Mucosa of gallbladder (tissue), 1 donor: ENCODE measurements around the gene DPEP2. TPM values are rescaled to one million over a fixed set of nuclear protein-coding genes. Genes with fewer than 3 reads are reported as not detected.
"Not testable (repeated sequence)": the region's sequence is repeated elsewhere in the genome, so short reads cannot be mapped to it uniquely, and the experiment has no call there.

Experiments
- DNase-seq: peaks from one replicate; pipeline ENCODE4 v3.0.0-alpha.2; 2020; ENCODE audit warnings: low spot score
- total RNA-seq: library from RNA; stranded (reverse); gene quantifications from one replicate; pipeline ENCODE4 v1.2.1, GENCODE V29; 2021
- donor health status: DM: no; HTN: no; CAD: no.

Gene DPEP2
- total RNA-seq, 1 donor from 2014 or later, result 3.4 TPM

DNA sequence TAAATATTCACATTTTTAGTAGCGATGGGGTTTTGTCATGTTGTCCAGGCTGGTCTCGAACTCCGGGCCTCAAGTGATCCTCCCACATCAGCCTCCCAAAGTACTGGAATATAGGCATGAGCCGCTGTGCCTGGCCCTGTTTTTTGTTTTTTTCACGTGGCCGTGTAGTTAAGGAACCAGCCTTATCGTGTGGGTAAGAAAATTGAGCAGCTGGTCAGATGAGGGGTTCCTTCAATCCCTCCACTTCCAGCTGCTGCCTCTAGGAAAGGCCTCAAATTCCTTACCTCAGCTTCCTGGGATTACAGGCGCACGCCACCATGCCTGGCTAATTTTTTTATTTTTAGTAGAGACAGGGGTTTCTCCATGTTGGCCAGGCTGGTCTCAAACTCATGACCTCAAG lies 5.9 kb upstream of the DPEP2 start:
- no peak for DNase-seq

DNA sequence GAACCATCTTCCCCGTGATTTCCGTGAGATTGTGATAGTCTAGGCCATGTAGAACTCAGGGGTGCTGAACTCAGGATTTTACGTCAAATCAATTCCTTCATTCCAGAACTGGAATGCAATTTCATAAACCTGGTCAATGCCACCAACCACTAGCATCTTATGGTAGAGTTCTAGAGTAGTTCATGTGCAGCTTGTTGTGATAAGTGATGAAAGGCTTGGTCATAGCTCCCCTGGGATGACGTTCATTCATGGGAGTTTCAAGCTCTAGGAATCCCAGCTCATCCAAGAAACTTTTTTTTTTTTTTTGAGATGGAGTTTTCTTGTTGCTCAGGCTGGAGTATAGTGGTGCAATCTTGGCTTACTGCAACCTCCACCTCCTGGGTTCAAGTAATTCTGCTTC lies 3.7 kb upstream of the DPEP2 start:
- DNase-seq, result no peak

DNA sequence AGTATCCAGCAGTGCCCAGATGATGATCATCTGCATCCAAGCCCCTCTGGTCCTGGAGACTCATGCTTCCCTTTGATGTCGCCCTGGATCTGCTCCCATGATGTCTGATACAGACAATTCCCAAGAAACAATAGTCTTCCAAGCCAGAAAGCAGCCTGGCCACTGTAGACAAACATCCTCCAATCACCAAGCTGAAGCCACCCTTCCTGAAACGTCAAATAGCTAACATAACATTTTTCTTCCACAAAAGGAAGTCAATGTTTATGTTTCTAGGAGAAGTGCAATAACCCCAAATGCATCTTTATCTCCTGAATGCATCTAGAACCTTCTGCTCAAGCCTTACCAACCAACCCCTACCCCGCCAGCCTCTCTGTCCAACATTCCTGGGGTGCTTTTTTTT lies 1.2 kb upstream of the DPEP2 start:
- DNase-seq, result no peak

DNA sequence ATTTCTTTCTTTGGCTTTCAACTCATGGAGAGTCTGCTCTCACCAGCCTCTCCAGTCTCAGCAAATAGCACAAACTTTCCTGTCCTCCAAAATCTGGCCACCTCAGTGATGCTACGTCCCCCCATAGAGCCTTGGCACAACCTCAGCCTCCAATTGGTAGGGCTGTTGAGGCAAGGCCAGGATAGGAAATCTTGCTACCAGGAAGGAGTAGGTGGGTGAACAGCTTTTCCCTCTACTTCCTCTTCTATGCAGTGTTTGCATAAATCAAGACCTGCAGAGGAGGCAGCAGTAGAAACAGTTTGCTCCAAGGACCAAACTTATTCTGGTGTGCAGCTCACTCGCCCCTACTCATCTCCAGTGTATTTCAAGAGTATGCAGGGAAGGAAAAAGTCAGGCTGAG lies 701 bp upstream of the DPEP2 start:
- no peak for DNase-seq

DNA sequence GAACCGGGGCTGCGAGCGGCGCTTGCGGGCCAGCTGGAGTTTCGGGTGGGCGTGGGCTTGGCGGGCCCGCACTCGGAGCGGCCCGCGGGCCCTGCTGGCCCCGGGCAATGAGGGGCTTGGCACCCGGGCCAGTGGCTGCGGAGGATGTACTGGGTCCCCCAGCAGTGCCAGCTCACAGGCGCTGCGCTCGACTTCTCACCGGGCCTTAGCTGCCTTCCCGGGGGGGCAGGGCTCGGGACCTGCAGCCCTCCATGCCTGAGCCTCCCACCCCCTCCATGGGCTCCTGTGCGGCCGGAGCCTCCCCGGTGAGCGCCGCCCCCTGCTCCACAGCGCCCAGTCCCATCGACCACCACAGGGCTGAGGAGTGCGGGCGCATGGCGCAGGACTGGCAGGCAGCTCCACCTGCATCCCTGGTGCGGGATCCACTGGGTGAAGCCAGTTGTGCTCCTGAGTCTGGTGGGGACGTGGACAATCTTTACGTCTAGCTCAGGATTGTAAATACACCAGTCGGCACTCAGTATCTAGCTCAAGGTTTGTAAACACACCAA lies 979 bp downstream of the DPEP2 start:
- not testable (repeated sequence) for DNase-seq

DNA sequence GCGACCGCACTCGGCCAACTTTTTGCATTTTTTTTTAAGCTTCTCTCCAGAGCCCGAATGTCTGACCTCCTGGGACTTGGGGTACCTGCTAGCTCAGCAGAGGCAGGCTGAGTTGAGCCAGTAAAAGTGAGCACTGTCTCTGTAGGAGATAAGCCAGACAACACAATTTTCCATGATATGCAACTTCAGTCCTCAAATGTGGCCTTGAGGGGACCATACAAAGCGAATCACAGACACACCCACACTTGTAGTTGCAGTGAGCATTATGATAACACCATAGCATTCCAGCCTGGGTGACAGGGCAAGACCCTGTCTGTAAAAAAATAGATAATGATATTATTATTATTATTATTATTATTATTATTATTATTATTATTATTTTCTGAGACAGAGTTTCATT lies 2.6 kb downstream of the DPEP2 start:
- DNase-seq, result no peak

DNA sequence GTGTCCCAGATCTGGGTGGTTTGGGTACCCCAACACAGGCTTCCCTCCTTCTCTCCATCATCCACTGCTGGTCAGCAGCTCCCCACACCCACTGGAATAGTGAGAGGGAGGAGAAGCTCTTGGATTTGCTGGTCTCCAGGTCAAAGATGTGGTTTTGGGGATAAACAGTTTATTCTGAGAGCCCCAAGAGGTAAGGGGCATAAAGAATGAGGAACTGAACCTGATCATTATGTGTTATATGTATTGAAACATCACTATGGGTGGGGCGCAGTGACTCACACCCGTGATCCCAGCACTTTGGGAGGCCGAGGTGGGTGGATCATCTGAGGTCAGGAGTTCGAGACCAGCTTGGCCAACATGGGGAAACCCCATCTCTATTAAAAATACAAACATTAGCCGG lies 3.9 kb downstream of the DPEP2 start:
- DNase-seq, result no peak

DNA sequence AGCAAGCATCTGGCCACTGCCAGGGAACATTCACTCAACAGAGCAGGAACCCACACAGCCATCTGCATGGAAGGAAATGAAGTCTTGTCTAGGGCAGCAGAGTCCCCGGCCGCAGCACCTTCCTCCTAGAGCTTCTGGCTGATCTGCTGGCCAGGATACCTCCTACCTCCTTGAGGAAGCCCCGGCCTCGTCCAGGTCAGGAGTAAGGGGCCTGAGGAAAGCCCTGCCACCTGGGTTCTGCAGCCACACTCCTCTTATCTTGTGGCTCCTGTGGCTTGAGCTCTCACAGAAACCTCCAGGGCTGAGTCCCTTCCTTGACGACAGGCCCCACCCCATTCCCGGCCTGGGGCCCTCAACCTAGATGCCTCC lies 5.3 kb downstream of the DPEP2 start:
- DNase-seq, result not testable (repeated sequence)

DNA sequence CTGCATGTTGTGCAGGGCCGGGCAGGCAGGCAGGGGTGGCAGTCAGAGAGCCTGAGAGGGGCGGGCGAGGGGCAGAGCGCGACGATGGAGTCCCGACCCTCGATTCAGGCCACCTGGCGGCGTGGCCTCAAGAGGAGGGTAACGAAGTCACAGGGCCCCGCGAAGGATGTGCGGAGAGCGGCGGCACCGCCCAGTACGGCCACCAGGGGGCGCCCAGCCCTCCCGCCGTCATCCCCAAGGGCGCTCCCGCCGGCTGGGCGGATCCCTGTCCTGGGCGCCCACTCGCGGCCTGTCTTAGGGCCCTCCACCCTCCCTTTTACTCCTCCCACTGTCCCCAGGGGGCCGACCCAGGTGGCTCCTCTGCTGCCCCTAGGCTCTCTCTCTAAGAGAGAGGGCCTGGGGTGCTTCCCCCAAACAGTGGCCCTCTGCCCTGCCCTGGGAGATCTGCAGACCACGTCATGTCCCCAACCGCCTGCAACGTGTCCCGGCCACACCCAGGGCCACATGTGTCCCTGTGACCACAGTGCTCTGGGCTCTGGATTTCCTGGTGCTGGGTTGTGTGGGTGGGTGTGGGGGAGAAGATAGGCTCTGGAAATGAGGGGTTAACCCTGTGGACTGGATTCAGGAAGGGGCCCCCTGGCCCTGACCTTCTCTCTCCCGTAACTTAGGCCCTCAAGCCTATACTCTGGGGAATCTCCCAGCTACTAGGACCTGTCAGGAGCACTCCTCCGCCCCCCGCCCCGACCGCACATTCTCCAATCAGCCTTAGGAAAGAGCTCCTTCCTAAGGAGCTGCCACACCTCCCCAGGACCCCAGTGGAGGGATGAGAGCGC lies 5.9 kb downstream of the DPEP2 start:
- DNase-seq, result peak; percentile 74

DNA sequence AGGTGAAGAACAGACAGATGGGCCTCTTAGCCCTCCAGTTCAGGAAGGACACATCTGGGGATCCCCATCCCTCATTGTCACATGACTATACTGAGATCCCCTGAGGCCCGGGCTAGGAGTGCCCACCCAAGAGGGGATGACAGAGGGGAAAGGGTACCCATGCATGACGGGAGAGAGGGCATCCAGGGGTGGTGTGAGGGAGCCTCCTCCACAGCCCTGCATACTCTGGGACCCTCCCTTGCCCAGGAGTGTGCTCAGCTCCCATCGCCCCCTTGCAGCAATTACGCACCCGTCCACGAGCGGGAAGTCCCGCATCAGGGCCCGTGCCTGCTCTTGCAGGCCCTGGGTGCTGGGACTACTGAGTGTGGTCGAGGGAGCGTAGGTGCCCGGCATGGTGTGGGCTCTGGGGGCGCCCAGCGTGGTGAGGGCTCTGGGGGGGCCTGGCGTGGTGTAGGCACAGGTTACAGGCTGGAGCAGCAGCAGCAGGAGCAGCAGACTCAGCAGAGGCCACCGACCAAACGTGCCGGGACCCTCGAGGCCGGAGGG lies 6.5 kb downstream of the DPEP2 start:
- no peak for DNase-seq

DNA sequence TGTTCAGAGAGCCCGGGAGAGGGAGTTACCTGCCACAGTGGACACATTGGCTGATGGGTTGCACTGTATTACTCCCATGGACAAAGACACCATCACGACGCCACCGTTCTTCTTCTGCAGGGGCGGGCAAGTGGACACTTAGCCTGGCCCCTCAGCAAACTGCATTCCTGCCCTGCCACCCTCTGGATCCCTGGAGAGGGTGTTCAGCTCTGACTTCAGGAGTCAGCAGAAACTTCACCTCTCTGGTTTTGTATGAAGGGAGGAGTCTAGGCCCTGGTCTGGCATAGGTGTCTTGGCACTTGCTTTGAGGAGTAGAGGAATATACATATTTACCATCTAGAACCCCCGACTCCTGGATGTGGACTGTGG lies 9.3 kb downstream of the DPEP2 start:
- DNase-seq, result no peak

DNA sequence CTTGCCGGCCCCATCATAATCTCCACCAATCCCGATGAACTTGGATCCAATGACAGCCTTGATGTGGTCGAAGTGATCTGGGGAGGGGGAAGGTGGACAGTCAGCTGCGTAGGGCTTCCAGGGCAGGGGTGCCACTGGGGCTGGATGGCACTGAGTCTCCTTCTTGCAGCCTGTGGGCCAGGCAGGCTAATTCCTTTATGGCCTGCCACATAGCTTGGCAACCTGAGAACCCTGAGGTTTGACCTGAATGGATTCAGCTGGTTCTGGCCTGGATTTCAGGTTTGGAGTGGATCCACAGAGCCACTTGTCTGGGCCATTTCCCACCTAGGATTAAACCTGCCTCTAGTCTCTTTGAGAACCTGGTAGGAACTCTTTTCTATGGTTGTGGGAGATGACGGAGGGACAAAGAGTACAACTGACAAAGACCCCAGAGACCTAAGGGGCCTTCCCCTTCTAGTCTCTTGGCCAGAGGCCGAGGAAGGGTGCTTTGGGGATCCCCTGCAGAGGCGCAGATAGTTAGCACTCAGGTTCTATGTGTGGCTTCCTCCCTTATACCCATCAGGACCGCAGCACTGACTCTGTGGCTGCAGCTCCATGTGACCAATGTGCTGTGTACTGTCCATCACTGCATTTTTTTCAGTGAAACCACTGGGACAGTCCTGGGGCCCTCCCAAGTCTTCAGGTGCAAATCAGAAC lies 9.8 kb downstream of the DPEP2 start:
- DNase-seq, result no peak

DNA sequence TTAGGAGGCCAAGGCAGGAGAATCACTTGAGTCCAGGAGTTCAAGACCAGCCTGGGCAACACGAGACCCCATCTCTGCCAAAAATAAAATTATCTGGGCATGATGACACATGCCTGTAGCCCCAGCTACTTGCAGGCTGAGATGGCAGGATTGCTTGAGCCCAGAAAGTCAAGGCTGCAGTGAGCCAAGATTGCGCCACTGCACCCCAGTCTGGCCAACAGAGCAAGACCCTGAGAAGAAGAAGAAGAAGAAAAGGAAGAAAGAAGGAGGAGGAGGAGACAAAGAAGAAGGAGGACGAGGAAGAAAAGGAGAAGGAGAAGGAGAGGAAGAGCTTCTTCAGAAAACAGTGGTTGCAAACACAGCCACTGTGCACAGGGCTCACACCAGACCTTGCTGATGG lies 10.6 kb downstream of the DPEP2 start:
- DNase-seq, result no peak

DNA sequence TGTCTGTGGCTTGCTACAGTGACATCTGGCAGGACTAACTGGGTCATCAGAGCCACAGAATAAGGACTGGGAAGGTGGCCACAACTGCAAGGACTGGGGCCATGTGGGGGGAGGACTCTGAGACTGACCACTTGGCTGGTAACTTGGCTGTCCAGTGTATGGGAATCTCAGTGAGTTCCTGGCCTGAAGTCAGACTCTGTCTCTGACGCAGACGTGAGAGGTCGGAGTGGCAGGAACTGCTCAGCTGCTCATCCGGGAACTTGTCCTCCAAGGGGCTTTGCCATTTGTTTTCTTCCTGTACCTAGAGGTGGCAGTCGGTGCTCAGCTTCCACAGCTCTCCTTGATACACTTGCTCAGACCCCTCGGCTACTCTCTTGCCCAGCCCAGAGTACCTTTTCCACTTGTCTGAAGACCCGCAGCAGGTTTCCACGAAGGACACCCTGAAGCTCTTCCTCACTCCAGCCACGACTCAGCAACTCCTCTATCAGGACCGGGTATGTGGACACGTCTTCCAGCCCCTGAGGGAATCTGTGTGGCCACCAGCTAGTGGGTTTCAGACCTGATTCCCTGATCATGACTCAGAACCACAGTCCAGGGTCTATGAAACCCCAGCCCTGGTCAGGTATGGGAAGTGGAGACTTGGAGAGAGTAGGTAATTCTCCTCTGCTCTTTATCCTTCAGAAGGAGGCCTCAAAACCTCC lies 11.7 kb downstream of the DPEP2 start:
- no peak for DNase-seq

DNA sequence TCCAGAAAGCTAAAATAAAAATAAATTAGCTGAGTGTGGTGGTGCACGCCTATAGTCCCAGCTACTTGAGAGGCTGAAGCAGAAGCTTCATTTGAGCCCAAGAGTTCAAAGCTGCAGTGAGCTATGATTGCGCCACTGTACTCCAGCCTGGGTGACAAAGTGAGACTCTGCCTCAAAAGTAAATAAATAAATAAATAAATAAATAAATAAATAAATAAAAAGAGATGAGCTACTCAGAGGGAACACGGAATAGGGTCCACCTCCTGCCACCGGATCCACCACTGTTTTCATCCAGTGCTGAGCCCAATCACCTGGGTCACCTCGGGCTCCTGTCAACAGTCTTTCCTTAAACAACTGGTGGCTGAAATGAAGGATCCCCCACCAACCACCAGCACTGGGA lies 12.3 kb downstream of the DPEP2 start:
- no peak for DNase-seq

DNA sequence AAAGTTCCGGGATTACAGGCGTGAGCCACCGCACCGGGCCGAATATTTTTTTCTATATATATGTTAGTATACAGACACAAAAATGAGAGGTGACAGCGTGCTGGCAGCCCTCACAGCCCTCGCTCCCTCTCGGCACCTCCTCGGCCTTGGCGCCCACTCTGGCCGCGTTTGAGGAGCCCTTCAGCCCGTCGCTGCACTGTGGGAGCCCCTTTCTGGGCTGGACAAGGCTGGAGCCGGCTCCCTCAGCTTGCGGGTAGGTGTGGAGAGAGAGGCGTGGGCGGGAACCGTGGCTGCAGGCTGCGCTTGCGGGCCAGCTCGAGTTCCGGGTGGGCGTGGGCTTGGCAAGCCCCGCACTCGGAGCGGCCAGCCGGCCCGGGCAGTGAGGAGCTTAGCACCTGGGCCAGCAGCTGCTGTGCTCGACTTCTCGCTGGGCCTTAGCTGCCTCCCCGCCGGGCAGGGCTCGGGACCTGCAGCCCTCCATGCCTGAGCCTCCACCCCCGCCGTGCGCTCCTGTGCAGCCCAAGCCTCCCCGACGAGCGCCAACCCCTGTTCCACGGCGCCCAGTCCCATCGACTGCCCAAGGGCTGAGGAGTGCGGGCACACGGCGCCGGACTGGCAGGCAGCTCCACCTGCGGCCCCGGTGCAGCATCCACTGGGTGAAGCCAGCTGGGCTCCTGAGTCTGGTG lies 17.1 kb downstream of the DPEP2 start:
- DNase-seq, result no peak

DNA sequence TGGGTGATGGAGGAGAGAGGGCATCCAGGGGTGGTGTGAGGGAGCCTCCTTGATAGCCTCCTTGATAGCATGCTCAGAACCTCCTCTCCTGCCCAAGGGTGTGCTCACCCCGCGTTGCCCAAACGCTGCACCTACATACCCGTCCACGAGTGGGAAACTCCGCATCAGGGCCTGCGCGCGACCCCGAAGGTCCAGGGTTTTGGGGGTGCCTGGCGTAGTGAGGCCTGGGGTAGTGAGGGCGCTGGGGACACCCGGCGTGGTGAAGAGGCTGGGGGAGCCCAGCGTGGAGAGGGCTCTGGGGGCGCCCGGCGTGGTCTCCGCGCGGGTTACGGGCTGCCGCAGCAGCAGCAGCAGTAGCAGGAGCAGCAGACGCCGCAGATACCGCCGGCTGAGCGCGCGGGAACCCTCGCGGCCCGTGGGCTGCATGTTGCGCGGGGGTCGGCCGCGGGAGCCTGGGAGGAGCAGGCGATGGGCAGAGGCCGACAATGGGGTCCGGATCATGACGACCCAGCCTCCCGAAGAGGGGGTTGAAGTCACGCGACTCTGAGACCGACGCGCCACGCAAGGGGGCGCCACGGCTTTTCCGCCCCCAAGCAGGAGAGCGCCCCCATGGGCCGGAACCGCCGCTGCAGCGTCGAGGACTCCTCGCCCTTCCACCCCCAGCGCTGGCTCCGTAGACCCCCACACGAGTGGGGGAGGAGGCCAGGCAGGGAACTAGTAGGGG lies 19.2 kb downstream of the DPEP2 start, which contains the start of gene DPEP3:
Gene DPEP3, minus strand, starts transcription at position 545 of the 724 bp plus-strand sequence. Its CDS starts 119 bp downstream, at position 426.
- DNase-seq, result no peak

DNA sequence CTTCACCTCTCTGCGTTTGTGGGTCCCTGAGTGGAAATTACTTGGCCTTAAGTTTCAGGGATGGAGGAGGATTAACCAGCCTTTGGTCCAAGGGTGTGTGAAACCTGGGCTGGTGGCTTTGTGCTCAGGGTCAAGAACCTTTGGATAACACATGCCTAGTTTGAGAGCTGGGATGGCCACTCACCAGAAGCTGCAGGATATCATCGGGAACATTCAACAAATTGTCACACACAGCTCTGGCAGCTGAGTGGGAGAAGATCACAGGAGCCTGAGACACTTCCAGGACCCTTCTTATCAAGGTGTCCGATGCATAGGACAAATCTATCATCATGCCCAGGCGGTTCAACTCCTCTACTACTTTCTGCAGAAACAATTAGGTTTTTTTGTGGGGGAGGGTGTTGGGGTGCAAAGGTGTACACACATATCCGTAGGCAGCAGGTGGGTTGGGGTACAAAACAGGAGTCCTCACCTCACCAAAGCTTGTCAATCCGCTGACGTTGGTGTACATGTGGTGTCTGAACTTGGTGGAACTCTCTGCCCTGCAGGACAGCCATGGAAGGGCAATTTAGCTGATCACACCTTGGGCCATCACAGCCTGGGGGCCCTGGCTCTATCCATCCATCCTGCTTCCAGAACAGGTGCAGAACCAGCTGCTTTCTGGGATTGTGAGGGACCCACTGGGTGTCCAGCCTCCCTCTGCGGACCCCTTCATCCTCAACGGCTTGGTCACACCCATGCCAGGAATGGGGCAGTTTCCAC lies 21.6 kb downstream of the DPEP2 start:
- no peak for DNase-seq

DNA sequence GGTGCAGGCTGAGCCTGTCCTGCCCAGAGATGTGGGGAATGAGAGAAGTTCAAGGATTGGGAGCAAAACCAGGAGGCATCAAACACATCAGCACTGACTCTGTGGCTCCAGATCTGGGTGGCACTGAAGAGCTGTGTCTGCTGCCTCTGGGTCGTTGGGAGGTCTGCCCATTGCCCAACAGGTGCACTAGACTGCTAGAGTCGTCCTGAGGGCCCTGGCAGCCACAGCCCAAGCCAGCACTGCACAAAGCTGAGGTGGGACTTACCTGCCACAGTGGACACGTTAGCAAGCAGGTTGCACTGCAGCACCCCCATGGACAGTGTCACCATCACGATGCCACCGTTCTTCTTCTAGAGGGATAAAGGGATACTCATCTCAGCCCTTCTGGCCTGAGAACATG lies 22.3 kb downstream of the DPEP2 start:
- no peak for DNase-seq

DNA sequence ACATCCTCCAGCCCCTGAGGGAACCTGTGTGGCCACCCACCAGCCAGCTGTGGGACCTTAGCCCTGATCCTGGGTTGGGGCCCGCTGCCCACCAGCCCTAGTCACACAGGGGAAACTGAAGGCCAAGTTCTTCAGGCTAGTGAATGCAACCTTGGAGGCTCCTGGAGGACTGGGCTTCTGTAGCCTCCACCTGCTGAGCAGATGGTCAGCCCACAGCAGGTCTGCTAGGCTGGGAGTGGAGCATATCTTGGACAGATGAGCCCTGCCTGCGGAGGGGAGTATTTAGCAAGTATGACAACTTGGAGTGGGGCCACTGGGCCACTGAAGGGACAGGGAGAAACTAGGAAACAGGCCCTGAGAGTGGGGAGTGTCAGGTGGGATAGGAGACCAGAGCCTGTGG lies 23.1 kb downstream of the DPEP2 start:
- no peak for DNase-seq
